K562 (cell line): ENCODE data around the gene ZNRF1. TPM values are rescaled to one million over a fixed set of nuclear protein-coding genes. Genes with fewer than 3 reads are reported as not detected.
A peak's percentile ranks its signal among the peaks of the same experiment; 100 is the strongest.

ENCODE experiments used
- CEBPB ChIP-seq: fragments of 450-650 bp; IDR thresholded peaks from 2 replicates; pipeline ENCODE4 v1.6.1; 2016; ENCODE audit warnings: missing genetic modification characterization, missing compliant biosample characterization
- EGR1 ChIP-seq: fragments of 450-650 bp; conservative IDR thresholded peaks from 2 replicates; pipeline ENCODE4 v1.6.1; 2017; ENCODE audit warnings: mild to moderate bottlenecking
- ELF2 ChIP-seq: fragments of 250-450 bp; sonication (Bioruptor Pico); IDR thresholded peaks from 2 replicates; pipeline ENCODE4 v1.5.0; 2021; ENCODE audit warnings: mild to moderate bottlenecking
- HMG20A ChIP-seq: fragments of 450-650 bp; formaldehyde crosslinking; conservative IDR thresholded peaks from 2 replicates; pipeline ENCODE4 v1.4.0; 2020; ENCODE audit warnings: mild to moderate bottlenecking, mixed read lengths
- JUN ChIP-seq, 2 experiments: sonication (generic) in 1 of 2; formaldehyde crosslinking in 1 of 2; IDR thresholded peaks; 2 replicates each; pipeline versions ENCODE4 v1.6.1 to v1.8.0; 2012 to 2022; ENCODE audit warnings: borderline replicate concordance in 2 of 2, mild to moderate bottlenecking in 2 of 2, improper control_type of control experiment in 1 of 2, low read depth in 1 of 2, low read length in 1 of 2, missing genetic modification reagents in 1 of 2
- JUND ChIP-seq, 2 experiments: IDR thresholded peaks; 2 replicates in 1 of 2; 3 replicates in 1 of 2; pipeline ENCODE4 v1.6.1; 2011; ENCODE audit warnings: borderline replicate concordance in 2 of 2, low read depth in 2 of 2, low read length in 2 of 2, improper control_type of control experiment in 1 of 2, missing biosample characterization in 1 of 2, missing genetic modification characterization in 1 of 2, missing genetic modification reagents in 1 of 2
- KLF13 ChIP-seq: fragments of 450-650 bp; IDR thresholded peaks from 2 replicates; pipeline ENCODE4 v1.6.1; 2016; ENCODE audit warnings: missing genetic modification characterization, low read depth, mild to moderate bottlenecking, missing compliant biosample characterization, moderate library complexity, borderline replicate concordance
- MAZ ChIP-seq, 2 experiments: fragments of 450-650 bp in 1 of 2; sonication (generic) in 1 of 2; formaldehyde crosslinking; IDR thresholded peaks in 1 of 2; conservative IDR thresholded peaks in 1 of 2; 2 replicates each; pipeline versions ENCODE4 v1.4.0 to v1.5.0; 2020; ENCODE audit warnings: mild to moderate bottlenecking in 1 of 2, missing genetic modification reagents in 1 of 2
- NCOA1 ChIP-seq: fragments of 450-650 bp; IDR thresholded peaks from 2 replicates; pipeline ENCODE4 v1.6.1; 2016; ENCODE audit warnings: low read depth
- NFIC ChIP-seq: fragments of 450-650 bp; IDR thresholded peaks from 2 replicates; pipeline ENCODE4 v1.6.1; 2017; ENCODE audit warnings: mild to moderate bottlenecking, inconsistent platforms
- POLR2B ChIP-seq: fragments of 450-650 bp; IDR thresholded peaks from 2 replicates; pipeline ENCODE4 v1.6.1; 2018; ENCODE audit warnings: low read depth; ENCODE audit not compliant: partially characterized antibody
- SAFB2 ChIP-seq: fragments of 200-400 bp; formaldehyde crosslinking; IDR thresholded peaks from 2 replicates; pipeline ENCODE4 v1.6.1; 2018; ENCODE audit warnings: borderline replicate concordance, low read length, low read depth, moderate library complexity; ENCODE audit not compliant: severe bottlenecking
- THRAP3 ChIP-seq: fragments of 450-650 bp; IDR thresholded peaks from 2 replicates; pipeline ENCODE4 v1.6.1; 2016; ENCODE audit warnings: mild to moderate bottlenecking, inconsistent platforms, borderline replicate concordance
- ZFX ChIP-seq: sonication (generic); formaldehyde crosslinking; IDR thresholded peaks from 2 replicates; pipeline ENCODE4 v1.8.0; 2022; ENCODE audit warnings: mild to moderate bottlenecking, missing genetic modification reagents, moderate library complexity
- ZNF134 ChIP-seq: fragments of 250-450 bp; sonication (Bioruptor Pico); conservative IDR thresholded peaks from 2 replicates; pipeline ENCODE4 v1.4.0; 2020
- ZNF316 ChIP-seq: fragments of 450-650 bp; IDR thresholded peaks from 2 replicates; pipeline ENCODE4 v1.6.1; 2016
- ZNF318 ChIP-seq, 2 experiments: fragments of 450-650 bp; IDR thresholded peaks; 2 replicates each; pipeline ENCODE4 v1.6.1; 2016; ENCODE audit warnings: mild to moderate bottlenecking in 2 of 2, borderline replicate concordance in 1 of 2, low read depth in 1 of 2, moderate library complexity in 1 of 2
- ZNF561 ChIP-seq: fragments of 450-650 bp; formaldehyde crosslinking; conservative IDR thresholded peaks from 2 replicates; pipeline ENCODE4 v1.4.0; 2020; ENCODE audit warnings: mild to moderate bottlenecking, moderate library complexity
- ZNF57 ChIP-seq: fragments of 450-650 bp; formaldehyde crosslinking; IDR thresholded peaks from 2 replicates; pipeline ENCODE4 v1.4.0; 2020; ENCODE audit warnings: mild to moderate bottlenecking, moderate library complexity
- polyA plus RNA-seq, 8 experiments: library from polyadenylated mRNA; depleted of rRNA in 4 of 8; stranded (reverse) in 5 of 8; unstranded in 3 of 8; fragments of >200 nt; fragmentation: Nextera tagmentation in 2 of 8; fragmentation: Illumina TruSeq in 1 of 8; extraction: Ambion mirVana in 2 of 8; extraction: Trizol in 1 of 8; gene quantifications; 2 replicates each; pipeline versions ENCODE4 v1.2.1 to v1.2.3, GENCODE V29; 2011 to 2014; ENCODE audit warnings: inconsistent platforms in 1 of 8, missing spikeins in 1 of 8
- total RNA-seq, 7 experiments: library from RNA; depleted of rRNA in 6 of 7; stranded (reverse); fragments of >200 nt in 6 of 7; fragmentation: Illumina TruSeq in 2 of 7; extraction: Trizol in 2 of 7; gene quantifications; 2 replicates each; pipeline versions ENCODE4 v1.2.1 to v1.2.3, GENCODE V29; 2011 to 2021; ENCODE audit warnings: low replicate concordance in 1 of 7

Gene ZNRF1
- total and polyA plus RNA-seq, 9 of the 15 experiments (the other 6 are each of a cell fraction or from before 2014, with no cell fraction given) = 9.5 to 37.7 (median 20.0) TPM

- no peak for TF ChIP-seq ZNF318 (IDR thresholded peaks at IDR 0.05; ENCODE audit: borderline replicate concordance in 1 of 2, low read depth in 1 of 2)
- no peak for TF ChIP-seq HMG20A (CRISPR knock-in tag)
- TF ChIP-seq JUN (IDR thresholded peaks at IDR 0.05; ENCODE audit: borderline replicate concordance, low read depth, low read length) = peak; percentile 9; the same call in 1 of the 2 replicates
- TF ChIP-seq JUN (CRISPR knock-in tag; IDR thresholded peaks at IDR 0.05; ENCODE audit: borderline replicate concordance) = no peak
- peak; percentile 74 for TF ChIP-seq ZFX
- peak; percentile 65 for TF ChIP-seq EGR1
- TF ChIP-seq NCOA1 = peak; percentile 59; the same call in 1 of the 2 replicates
- peak; percentile 9; the same call in 1 of the 2 replicates for TF ChIP-seq ZNF316
- no peak for TF ChIP-seq CEBPB
- peak; percentile 28 for TF ChIP-seq POLR2B
- TF ChIP-seq KLF13 (tag) = peak; percentile 90; the same call in 1 of the 2 replicates
- TF ChIP-seq NFIC = peak; percentile 33
- no peak for TF ChIP-seq ZNF57
- TF ChIP-seq MAZ (CRISPR knock-in tag; conservative IDR thresholded peaks at IDR 0.05 in 1 of 2, IDR thresholded peaks at IDR 0.05 in 1 of 2) = peak; percentile 76 to 85; a peak in 3 of 4 replicates
- no peak for TF ChIP-seq SAFB2
- TF ChIP-seq ELF2 (CRISPR knock-in tag) = no peak
- TF ChIP-seq ZNF134 (CRISPR knock-in tag) = no peak
- TF ChIP-seq THRAP3 = 0 out of 2 replicates have a peak, but pooled peaks have one; percentile 33
- TF ChIP-seq JUND (IDR thresholded peaks at IDR 0.05; ENCODE audit: borderline replicate concordance, low read depth, low read length) = peak; percentile 62; the same call in 1 of the 2 replicates
- 0 out of 3 replicates have a peak, but pooled peaks have one; percentile 39 for TF ChIP-seq JUND (tag; IDR thresholded peaks at IDR 0.05; ENCODE audit: borderline replicate concordance, low read depth, low read length)
- TF ChIP-seq ZNF561 = no peak
These were observed 112.1 kb downstream of the ZNRF1 start (continued) for GRCh38 chr16:75110637-75111513.
